Right lung (tissue), 5 donors: ENCODE data around the gene ANKRD33. TPM values are rescaled to one million over a fixed set of nuclear protein-coding genes. Genes with fewer than 3 reads are reported as not detected.

Experiments used
- DNase-seq, 2 donors: peaks; one replicate each; pipeline ENCODE4 v3.0.0-alpha.2; 2013
- polyA plus RNA-seq, 5 donors: library from polyadenylated mRNA; unstranded; fragments of 120-200 nt; gene quantifications; one replicate each; pipeline versions ENCODE4 v1.2.1 to v1.2.3, GENCODE V29; 2013; ENCODE audit warnings: inconsistent platforms in 1 of 5, low replicate concordance in 1 of 5; ENCODE audit not compliant: insufficient read length in 5 of 5, insufficient read depth in 1 of 5

Gene ANKRD33
- polyA plus RNA-seq, 5 donors: 0.05 TPM; not detected in 4

DNA sequence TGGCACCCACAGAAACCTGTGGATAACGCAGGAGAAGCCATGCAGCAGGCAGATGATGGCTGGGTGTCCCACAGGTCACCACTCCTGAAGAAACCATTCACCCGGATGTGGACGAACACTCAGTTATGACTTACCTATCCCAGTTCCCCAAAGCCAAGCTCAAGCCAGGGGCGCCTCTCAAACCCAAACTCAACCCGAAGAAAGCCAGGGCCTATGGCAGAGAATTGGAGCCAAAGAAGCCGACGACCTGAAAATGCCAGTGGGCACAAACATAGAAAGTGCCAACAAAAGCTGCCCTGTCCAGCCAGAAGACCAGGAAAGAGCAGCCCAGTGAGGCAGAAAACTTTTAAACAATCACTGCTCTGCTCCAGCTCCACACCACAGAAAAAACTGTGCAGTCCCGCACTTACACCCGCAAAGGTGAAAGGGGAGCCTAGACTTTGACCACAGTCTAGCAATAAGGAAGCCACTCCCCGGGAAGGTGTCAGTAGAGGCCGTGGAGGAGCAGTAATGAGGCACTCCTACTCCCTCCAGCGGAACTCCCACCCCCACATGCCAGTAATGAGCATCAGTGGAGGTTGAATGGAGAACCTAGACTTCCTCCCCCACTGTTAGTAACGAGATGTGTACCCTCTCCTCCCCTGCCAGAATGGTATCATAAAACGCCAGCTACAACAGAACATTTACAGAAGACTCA, 13.4 kb downstream of the ANKRD33 start:
- no peak for DNase-seq

DNA sequence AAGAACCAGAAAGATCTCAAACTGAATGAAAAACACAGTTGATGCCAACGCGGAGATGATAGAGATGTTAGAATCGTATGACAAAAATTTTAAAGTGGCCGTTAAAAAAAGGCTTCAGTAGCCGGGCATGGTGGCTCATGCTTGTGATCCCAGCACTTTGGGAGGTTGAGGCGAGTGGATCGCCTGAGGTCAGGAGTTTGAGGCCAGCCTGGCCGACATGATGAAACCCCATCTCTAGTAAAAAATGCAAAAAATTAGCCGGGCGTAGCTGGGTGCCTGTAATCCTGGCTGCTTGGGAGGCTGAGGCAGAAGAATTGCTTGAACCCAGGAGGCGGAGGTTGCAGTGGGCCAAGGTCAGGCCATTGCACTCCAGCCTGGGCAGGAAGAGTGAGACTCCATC, 14.0 kb downstream of the ANKRD33 start:
- no peak for DNase-seq

DNA sequence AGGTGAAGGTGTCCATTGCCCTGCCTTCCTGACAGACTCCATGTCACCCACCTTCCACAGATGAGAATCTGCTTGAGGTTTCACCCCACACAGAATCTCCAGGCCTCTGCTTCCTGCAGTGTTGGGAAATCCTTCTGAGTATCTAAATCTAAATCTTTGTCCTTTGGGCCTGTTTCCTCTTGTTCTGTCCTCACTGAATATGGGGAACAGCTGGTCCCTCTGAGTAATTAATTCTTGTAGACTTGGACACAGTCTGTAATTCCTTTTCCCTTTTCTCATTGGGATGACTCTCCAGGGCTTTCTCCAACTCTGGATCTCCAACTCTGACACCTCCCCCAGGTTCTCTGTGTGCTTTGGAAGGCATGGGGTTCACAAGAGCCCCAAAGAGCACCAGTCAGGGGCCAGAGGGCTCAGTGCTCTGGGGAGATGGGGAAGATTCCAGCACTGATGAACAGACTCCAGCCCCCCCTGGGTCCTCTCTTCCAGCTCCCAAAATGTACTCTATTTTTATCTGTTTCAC, 17.1 kb downstream of the ANKRD33 start:
- no peak for DNase-seq

DNA sequence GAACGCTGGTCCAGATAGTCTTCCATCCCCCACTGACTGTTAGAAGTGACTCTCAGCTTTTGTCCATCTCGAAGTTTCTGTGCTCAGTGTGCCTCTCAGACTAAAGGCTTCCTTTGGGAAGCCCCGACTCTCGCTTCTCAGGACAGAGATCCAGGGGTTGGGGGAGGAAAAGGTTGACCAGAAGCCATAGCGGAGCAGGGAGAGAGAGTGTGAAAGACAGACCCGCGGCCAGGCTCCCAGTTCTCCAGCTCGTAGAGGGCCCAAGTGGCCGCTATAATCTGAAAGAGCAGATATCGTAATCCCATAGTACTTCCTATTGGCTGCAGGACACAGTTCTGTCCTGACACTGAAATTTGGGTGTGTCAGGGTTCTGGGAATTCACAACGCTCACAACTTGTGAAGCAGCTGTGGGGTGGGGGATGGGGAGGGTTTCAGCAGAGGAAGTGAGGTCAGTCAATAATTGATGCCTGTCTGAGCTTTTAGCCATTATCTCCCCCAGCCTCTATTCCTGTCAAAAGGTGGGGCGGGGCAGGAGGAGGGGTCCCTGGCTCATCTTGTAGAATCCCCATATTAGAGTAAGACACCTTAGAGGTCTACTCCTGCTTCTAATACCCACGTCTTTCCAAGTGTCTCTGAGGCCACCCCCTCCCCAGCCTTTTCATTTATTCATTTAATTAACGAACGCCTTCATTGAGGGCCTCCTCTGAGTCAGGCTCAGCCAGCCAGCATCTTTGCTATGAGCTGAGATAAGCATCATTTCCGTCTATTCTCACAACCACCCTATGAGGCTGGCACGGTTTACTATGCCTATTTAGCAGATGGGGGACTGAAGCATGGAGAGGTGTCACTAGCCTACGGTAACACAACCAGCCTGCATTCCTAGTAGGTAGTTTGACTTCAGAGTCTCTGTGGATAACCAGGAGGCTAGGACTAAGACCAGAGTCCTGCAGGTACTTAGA, 17.8 kb downstream of the ANKRD33 start:
- no peak for DNase-seq

DNA sequence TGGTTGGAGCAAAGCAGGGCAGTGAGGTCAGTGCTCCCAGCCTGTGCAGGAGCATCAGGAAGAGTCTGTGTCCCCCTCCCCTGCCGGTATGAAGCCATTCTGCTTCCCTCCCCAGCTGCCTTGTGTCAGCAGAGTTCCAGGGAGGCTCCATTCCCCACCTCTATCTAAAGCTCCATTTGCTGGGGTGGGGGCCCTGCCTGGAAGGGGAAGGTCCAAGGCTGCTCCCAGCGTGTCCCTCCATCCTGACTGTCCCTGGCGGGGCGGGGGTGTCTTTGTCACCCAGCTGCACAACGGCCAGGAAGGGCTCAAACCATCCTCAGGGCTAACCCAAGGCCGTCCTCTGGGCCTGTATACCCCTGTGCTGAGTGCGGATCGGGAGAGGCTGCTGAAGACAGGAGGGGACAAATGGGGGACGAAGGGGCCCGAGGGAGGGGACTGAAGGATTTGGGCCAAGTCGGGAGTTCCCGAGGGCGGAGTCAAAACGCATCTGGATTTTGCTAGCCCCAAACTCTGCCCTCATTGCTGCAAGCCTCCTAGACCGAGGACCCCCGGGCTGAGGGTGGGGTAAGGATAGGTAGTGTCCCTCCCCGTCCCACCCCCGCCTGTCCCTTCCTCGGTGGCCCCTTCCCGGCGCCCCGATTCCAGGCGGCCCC, 18.7 kb downstream of the ANKRD33 start:
- DNase-seq: no peak

DNA sequence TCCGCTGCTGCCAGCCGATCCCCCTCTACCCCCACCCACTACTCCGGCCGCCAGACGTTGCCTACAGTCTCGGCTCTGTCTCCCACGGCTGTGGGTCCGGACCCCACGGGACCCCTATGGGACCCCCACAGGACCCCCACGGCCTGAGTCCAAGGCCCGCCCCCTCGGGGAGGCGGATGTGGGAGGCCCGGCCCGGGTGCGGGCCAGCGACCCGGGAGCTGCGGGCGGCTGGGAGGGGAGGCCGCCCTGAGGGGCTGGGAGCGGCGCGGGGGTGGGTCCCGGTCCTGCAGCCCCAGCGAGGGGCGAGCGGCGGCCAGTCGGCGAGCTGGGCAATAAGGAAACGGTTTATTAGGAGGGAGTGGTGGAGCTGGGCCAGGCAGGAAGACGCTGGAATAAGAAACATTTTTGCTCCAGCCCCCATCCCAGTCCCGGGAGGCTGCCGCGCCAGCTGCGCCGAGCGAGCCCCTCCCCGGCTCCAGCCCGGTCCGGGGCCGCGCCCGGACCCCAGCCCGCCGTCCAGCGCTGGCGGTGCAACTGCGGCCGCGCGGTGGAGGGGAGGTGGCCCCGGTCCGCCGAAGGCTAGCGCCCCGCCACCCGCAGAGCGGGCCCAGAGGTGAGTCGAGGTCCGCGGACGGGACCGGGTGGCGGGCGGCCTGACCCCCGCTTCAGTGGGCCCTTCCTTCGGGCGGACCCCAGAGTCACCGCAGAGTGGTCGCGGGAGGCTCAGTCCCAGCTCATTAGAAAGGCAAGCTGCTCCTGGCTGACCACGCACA, 19.4 kb downstream of the ANKRD33 start, which contains the start of gene ACVRL1:
Gene ACVRL1 (plus strand): TSS at position 422 of the 773 bp plus-strand sequence. CDS start 4,971 bp downstream, outside the sequence.
- no peak for DNase-seq

DNA sequence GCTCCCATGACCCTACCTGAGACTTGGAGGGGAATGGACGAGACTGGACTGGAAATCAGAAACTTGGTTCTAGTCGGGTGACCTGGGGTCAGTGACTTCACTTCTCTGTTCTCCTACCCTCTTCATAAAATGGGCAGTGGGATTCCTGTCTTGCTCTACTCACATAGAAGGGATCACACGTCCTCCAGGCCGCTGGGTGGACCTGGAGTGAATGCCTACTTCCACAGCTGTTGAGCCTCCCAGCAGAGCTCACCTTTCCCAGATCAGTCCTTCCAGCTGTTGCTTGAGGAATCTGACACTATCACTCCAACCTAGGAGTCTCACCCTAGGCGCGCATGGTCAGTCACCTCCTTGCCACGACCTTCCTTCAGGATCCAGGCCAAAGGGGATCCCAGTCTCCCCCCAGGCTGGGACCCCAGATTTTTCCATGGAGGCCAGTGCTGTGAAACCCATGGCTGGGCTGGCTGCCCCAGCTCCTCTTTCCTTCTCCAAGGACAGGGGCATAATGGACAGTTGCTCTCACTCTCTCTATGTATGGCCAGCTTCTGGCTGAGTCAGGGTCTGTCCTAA, 20.0 kb downstream of the ANKRD33 start:
- DNase-seq: no peak

DNA sequence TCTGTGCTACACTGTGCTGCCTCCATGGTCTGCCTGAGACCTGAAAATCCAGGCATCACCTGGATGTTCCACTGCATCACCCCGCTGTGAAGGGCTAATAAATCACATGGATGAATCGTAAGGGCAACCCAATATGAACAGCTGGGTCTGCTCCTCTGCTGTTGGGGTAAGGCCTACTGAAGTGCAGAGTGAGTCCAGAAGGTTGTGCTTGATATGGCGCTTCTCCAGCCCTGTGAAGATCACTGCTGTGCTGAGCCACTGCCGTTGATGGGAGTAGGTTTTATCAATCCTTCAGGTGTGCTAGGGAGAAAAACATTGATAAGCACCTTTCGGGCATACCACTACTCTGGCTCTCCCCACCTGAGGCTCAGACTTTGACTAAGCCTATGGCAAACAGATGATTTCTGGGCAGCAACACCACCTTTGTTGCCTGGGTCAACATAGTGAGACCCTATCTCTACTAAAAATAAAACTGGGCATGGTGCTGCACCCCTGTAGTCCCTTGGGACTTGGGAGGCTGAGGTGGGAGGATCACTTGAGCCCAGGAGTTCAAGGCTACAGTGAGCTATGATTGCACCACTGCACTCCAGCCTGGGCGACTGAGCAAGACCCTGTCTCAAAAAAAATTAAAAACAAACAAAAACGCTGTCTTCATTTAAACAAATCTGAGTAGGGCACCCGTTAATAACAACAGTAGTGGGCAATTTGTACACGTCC, 21.1 kb downstream of the ANKRD33 start:
- DNase-seq: no peak

DNA sequence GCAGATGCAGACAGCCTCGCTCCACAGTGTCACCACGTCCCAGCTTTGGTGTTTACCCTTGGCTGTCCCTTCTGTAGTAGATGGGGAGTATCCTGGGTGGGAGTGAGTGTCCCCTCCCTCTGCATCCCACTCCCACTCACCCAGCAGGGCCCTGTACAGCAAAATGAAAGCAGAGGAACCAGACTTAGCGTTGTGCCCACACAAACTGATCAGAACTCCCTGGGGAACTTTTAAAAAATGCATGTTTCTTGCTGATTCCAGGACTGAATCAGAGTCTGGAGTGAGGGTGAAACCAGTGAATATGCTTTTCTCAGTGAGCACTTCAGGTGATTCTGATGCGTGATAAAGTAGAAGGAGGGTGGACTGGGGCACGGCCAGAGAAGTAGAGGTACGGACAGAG, 22.3 kb downstream of the ANKRD33 start:
- DNase-seq: no peak

DNA sequence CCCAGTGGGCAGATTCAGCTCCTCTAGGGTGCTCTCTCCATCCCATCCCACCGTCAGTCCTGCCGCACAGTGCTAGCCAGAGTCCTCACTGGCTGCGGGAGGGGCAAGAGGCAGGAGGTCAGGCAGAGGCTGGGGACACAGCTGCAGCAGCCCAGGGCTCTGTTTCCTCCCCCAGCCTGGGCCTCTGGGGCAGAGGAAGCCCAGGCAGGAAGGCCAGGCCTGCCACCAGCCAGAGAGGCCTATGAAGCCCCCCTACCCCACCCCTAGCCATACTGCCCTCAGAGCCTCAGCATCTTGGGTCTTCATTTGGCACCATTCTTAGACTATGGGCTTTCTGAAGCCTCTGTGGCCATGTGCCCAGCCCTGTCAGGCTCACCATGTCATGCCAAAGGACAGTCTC, 22.8 kb downstream of the ANKRD33 start:
- no peak for DNase-seq

DNA sequence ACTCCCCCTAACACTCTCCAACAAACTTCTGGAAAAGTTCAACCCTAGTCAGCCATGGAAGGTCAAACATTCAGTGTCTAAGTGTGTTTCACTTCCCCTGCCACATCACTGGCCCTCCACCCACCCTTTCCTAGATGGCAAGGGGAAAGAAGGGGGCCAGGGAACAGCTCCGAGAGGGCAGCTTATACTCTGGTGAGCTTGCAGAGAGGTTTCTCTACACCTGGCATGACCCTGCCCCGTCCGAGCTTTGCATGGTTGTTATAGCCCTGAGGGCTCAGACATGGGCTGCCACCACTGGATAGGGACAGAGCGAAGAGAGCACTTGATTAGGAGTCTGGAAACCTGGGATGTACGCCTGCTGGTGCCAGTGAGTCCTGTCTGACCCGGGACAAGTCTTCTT, 23.4 kb downstream of the ANKRD33 start:
- no peak for DNase-seq

DNA sequence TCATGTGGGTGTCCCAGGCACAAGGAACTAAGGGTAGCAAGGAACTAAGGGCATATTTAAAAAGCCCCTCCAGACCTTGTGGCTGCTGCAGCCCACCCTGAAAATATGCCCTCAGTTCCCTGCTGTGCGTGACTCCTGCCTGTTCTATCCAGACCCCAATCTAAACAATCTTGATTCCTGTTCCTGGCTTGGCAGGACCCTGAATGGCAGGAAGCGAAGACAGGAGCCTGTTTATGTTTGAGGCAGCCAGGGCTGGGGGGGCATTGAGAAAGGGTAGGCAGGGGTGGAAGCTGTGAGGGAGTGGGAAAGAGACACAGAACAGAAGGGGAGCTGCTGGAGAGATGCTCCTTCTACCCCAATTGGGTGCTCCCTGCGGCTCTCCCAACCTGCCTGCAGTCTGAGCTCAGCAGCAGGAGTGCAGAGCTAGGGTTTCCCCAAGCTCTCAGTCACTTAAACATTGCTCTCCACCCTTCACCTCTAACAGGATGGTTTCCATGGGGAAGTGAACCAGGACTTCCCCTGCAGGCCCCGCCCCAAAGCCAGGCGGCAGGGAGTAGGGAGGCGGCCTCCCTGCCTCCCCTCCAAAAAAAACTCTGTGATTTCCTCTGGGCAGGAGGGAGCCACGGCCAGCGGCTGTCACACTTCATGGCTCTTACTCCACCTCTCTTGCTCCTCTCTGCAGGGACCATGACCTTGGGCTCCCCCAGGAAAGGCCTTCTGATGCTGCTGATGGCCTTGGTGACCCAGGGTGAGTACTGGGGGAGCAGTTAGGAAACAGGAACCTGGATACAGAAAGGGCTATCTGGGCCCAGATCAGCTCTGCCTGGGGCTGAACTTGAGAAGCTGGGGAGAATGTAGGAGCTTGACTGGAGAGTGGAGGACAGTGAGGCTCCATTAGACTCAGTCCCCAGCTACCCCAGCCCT, 24.1 kb downstream of the ANKRD33 start:
- DNase-seq: no peak

DNA sequence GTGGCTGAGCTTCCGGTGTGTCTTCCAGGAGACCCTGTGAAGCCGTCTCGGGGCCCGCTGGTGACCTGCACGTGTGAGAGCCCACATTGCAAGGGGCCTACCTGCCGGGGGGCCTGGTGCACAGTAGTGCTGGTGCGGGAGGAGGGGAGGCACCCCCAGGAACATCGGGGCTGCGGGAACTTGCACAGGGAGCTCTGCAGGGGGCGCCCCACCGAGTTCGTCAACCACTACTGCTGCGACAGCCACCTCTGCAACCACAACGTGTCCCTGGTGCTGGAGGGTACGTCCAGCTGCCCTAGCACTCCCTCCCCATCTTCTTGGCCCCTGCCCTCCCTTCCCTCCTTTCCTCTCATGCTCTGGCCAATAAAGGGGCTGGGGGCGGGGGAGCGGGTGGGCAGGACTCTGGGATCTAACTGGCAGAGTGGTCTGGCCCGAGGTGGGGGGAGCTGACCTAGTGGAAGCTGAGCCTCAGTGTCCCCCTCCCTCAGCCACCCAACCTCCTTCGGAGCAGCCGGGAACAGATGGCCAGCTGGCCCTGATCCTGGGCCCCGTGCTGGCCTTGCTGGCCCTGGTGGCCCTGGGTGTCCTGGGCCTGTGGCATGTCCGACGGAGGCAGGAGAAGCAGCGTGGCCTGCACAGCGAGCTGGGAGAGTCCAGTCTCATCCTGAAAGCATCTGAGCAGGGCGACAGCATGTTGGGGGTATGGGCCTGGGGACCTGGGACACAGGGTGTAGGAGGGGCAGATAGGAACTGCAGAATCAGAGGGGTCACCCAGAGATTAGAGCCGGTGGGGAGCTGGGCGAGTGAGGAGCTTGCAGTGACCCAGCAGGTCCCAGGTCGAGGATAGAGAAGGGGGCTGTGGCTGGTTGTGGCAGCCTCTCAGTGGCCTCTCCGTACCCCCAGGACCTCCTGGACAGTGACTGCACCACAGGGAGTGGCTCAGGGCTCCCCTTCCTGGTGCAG, 25.4 kb downstream of the ANKRD33 start:
- no peak for DNase-seq

DNA sequence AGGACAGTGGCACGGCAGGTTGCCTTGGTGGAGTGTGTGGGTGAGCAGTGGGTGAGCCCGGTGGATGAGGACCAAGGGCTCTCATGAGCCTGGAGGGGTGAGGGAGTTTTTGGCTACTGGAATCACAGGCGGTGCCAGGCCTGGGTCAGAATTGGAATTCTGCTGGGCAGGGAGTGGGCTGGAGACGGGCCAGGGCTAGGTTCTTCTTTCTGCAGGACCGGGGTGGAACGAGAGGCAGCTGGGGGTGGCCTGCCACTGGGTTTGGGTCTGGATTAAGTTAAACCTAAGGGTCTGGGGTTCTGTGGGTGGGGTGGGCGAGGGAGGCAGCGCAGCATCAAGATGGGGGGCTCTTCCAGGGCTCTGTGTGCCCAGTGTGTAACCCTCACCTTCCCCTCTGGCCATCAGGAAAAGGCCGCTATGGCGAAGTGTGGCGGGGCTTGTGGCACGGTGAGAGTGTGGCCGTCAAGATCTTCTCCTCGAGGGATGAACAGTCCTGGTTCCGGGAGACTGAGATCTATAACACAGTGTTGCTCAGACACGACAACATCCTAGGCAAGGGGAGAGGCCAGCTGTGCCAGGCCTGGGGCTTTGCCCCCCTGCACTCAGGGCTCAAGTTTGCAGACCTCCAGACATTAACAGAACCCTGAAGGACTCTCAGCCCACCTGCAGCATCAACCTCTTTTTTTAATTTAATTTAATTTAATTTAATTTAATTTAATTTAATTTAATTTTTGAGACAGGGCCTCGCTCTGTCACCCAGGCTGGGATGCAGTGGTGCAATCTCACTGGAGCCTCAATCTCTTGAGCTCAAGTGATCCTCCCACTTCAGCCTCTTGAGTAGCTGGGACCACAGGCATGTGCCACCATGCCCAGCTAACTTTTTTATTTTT, 26.4 kb downstream of the ANKRD33 start:
- no peak for DNase-seq

DNA sequence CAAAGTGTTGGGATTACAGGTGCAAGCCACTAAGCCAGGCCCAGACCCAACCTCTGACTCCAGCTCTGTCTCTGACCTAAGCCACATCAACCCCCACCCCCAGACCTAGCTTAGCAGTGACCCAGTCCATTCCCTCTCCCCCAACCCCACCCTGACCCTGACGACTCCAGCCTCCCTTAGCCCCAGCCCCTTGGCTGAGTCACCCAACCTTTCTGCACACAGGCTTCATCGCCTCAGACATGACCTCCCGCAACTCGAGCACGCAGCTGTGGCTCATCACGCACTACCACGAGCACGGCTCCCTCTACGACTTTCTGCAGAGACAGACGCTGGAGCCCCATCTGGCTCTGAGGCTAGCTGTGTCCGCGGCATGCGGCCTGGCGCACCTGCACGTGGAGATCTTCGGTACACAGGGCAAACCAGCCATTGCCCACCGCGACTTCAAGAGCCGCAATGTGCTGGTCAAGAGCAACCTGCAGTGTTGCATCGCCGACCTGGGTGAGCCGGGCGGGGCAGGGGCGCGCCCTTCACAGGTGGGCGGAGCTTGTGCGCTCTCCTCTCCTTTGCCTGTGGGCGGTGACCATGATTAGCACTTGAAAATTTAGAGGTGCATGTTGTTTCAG, 27.2 kb downstream of the ANKRD33 start:
- DNase-seq: no peak

DNA sequence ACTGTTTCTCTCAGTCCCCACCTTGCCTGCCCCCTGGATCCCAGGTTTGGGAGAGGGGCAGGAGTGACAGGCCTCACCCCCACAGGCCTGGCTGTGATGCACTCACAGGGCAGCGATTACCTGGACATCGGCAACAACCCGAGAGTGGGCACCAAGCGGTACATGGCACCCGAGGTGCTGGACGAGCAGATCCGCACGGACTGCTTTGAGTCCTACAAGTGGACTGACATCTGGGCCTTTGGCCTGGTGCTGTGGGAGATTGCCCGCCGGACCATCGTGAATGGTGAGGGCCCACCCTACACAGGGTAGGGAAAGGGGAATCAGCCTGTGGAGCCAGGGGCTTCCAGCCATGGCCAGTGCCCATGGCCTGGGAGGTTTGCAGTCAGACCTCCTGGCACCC, 28.0 kb downstream of the ANKRD33 start:
- no peak for DNase-seq
